NCI-H2029 (cell line): ENCODE results near the gene KLHDC4.
"Not testable (repeated sequence)": the region's sequence is repeated elsewhere in the genome, so short reads cannot be mapped to it uniquely, and the experiment has no call there.

Experiments
- DNase-seq: peaks from one replicate; lab custom pipeline; 2025; lab: John Stamatoyannopoulos, UW

Gene KLHDC4

DNA sequence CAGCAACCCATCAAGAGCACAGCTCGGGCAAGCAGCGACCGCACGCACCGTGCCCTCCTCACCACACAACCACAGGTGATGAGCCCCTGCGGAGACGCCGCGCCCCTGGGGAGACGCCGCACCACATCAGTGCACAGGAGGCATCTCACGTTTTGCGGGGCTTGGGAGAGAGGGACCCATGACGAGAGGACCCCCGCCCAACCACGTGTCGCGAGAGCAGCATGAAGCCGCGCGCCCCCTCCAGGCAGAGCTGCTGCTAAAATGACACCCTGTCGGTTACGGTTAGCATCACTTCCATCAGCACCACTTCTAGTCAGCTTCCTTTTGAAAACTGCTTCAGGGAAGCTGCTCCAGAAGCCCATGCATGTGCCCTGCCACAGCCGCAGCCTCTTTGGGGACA, 45.3 kb downstream of the KLHDC4 start:
- DNase-seq, result no peak

DNA sequence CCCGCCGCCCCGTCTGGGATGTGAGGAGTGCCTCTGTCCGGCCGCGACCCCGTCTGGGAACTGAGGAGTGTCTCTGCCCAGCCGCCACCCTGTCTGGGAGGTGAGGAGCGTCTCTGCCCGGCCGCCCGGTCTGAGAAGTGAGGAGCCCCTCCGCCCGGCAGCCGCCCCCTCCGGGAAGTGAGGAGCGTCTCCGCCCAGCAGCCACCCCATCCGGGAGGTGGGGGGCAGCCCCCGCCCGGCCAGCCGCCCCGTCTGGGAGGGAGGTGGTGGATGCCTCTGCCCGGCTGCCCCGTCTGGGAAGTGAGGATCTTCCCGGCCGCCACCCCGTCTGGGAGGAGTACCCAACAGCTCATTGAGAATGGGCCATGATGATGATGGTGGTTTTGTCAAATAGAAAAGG, 47.0 kb downstream of the KLHDC4 start:
- not testable (repeated sequence) for DNase-seq

DNA sequence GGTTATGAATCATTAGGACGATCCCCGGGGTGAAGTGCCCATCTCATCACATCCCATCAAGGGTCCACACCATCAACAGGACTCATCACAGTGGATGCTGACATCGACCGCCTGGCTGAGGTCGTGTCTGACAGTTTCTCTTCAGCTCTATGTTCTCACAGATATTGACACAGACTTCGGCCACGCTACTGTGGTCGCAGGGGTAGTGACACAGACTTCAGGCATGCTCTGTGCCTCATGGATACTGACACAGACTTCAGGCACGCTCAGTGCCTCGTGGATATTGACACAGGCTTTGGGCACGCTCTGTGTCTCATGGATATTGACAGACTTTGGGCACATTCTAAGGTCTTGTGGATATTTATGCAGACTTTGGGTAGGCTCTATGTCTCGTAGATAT, 50.1 kb downstream of the KLHDC4 start:
- no peak for DNase-seq

DNA sequence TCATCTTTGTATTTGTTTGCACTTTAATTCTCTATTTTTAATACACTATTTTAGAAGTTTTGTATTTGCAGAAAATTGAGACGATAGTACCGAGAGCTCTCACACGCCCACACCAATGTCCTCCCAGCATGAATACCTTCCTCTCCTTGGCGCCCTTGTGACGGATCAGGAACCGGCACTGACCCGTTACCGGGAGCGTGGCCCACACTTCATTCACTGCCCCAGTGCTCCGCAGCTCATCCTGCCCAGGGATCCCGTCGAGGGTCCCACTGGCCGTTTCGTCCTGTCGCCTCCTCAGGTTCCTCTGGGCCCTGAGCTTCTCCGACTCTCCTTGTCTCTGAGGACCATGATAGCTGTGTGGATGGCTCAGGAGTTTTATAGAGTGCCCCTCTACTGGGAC, 50.6 kb downstream of the KLHDC4 start:
- no peak for DNase-seq

DNA sequence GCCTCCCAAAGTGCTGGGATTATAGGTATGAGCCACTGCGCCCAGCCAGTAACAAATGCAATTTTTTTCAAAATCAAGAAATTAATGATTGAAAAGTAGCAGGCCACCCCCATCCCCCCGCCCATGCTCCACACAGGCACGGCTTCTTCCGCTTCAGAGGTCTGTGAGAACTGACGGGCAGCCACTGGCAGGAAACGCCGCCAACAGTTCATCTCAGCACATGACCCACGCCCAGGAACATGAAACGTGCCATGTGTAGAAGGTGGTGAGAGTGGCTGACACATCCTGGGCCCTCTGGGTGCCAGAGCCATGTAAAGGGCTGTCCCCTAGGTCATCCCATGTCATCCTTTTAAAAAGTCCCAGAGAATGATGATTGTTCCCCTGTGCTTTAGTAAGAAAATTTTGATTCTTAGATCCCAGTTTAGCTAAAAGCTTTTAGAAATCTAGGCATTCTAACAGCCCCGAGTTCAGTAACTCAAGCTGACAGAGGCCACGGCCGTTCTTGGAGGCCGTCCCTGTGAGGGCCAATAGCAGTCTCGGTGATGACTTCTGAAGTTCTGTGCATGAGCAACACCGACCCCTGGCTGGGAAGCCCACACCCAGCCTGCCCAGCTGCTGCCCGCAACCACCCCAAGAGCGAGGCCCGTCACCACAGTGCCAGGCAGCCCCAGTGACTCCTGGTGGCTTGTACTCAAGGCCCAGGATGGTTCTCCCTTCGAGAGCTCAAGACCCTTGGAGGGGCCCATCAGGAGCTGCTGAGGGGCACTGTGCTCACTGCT, 52.1 kb downstream of the KLHDC4 start:
- no peak for DNase-seq

DNA sequence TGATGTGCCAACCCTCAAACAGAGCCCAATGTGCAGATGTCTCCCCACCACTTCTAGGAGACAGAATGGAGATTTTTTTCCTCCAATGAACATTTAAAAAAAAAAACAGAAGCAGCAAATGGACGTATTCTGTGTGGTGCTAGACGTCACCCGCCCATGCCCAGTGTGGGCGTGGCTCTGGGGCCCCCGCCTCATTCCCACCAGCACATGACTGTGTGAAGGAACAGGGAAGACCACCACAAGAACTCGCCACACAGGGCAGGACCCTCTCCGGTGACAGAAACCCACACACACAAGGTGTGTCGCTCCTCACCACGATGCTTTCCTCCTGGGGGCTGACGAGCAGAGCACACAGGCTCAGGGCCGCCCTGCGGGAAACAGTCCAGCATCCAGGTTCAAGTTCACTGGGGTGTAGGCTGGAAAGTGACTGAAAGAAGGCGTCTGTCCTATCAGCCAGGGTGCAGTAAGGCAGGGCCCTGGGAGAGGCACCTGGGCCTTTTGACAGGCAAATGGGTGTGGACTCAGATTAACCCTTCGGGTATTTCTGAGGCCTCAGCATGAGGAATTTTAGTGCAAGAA, 53.5 kb downstream of the KLHDC4 start:
- DNase-seq, result no peak

DNA sequence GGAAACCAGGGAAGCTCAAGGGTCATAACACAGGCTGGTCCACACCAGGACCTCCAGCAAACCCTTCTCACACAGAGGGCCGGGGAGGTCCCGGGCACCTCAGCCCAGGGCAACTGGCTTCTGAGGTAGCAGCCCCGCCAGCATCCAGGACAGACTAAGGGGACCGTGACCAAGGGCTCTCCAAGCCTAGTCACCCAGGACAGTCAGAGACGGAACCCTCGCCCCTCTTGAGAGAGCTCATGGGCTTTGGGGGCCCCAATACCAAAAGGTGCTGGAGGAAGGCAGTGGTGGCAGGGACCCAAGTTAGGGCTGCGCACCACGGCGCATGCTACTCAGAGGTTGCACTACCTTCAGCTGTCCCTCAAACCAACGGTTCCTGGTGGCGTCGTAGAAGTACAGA, 54.9 kb downstream of the KLHDC4 start:
- no peak for DNase-seq

DNA sequence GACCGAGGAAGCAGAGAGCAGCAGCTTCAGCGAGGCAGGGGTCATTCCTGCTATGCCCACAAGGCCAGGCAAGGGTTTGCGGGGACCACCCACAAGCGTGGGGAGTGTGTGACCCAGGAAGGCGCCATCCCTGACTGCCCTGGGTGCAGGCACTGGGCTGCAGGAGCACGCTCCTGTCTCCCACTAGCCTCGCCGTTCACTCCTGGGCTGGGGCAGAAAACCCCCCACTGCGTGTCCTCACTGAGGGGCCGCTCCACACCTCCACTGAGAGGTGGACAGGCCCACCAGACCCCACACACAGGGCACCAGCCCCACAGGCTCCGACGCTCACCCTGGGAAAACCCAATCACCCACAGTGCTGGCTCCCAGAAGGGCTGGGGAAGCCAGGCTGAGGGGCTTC, 56.1 kb downstream of the KLHDC4 start:
- no peak for DNase-seq

DNA sequence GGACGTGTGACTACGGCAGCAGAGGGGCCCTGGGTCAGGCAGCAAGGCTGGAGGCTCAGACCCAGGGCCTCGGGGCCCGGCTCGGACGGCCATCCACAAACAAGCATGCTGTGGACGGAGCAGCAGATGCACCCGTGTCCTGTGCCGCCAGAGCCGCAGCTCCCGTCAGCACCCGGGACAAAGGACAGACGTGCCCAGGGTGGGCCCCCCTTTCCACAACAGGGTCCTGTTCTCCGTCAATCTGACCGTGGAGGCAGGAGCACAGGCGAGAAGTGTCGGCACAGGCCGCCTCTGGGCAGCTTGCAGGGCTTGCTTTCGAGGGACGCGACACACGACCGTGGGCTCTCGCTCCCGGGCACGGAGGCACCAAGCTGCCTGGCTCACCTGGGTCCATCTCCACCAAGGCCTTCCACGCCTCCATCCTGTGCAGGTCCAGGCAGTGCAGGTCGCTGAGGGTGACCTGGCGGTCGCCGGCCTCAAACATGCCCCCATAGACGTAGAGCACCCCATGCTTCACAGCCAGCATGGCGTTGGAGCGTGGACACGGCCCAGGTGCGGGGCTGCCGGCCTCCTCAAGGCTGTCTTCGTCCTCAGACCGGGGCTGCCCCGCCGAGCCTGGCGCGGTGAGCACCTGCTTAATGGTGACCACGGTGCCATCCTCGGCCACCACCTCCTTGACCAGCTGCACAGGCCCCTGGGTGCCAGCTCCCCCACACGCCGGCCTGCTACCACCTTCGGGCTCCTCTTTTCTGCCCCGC, 56.7 kb downstream of the KLHDC4 start:
- DNase-seq, result no peak

DNA sequence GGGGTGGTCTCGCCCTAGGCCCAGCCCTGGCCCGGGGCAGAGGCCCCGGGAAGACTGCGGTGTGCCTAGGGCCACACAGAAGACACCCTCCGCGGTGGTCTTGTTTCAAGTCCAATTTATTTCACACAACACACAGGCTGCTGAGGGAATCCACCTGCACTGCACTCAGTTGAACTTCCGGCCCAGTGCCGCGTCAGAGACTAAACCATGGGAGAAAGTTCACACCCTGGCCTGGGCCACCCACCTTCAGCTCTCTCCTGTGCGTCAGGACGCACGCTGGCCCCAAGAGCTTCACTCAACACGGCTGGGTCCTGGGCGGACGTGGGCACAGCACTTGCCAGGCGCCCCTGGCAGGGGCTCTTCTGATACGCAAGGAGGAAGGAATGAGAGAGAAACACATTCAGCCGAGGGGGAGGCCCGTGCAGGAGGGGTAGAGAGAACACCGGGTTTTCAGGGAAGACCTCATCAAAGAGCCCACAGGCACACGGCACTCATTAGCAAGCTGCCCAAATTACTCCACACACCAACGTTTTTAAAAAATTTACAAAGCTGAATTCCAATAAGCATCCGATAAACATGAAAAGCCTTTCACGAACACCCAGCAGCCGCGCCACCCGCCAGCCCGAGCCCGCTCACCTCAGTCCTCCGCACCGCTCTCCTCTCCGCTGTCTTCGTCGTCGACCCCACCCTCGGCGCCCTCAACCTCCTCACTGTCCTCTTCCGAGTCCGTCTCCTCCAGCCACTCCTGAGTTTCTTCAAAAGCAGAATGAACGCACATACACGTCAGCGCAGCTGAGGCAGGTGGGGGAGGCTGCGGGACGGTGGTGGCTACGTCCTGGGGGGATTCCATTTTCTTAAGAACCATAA, 57.8 kb downstream of the KLHDC4 start:
- no peak for DNase-seq

DNA sequence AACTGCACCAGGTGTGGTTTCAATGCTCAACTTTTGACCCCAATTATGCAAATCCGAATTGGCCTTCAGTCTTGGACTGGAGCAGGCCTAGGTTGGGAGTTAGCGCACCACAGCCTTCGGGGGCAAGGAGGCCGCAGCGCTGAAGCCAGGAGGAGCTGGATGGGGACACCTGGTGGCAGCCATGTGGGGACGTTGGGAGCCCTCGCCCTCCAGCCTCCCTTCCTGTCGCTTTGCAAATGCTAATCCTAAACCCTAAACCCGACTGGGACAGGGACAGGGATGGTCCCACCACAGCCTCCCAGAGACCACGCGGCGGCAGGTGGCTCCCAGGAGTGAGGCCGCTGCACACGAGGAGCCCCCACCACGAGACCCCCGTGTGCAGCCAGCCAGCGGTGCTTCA, 58.7 kb downstream of the KLHDC4 start:
- DNase-seq, result no peak

DNA sequence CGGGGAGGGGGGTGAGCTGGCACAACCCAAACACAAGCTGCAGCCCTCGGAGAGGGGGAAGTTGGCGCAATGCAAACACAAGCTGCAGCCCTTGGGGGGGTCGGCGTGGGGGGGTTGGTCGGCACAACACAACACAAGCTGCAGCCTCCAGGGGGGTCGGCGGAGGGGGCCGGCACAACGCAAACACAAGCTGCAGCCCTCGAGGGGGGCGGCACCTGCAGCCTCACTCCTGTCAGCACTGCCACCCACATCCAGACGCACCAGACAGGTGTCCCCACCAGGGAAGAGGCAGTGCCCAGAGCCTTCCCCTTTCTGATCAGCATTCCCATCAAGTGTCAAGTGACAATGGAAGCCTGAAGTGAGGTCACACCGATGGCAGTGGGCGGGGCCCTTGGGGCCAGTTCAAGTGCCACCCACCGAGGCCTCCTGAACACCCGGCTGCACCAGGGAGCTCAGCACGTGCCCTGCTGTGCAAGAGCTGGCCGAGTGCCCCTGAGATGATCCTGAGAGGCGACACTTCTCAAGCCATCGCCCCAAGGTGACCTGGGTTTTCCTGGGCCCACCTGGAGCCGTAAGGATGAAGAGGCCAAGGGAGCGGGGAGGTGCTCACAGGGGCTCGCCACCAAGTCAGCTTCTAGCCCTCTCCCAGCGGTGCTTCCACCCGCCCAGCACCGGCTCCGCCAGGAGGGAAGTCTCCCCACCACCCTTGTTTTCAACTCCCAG, 59.3 kb downstream of the KLHDC4 start:
- DNase-seq, result peak; percentile 89

DNA sequence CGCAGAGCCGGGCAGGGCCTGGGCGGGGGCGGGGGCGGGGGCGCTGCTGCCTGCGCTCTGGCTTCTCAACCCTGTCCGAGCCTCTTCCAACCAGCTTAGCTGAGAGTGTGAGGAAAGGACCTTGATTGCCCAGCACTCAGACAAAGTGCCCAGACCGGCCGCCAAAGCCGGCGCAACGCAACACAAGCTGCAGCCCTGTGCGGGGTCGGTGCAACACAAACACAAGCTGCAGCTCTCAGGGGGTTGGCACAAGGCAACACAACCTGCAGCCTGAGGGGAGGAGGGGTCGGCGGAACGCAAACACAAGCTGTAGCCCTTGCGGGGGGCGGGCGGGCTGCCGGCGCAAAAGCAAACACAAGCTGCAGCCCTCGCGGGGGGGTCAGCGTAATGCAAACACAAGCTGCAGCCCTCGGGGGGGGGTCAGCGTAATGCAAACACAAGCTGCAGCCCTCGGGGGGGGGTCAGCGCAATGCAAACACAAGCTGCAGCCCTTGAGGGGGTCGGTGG, 60.0 kb downstream of the KLHDC4 start:
- peak; percentile 61 for DNase-seq

DNA sequence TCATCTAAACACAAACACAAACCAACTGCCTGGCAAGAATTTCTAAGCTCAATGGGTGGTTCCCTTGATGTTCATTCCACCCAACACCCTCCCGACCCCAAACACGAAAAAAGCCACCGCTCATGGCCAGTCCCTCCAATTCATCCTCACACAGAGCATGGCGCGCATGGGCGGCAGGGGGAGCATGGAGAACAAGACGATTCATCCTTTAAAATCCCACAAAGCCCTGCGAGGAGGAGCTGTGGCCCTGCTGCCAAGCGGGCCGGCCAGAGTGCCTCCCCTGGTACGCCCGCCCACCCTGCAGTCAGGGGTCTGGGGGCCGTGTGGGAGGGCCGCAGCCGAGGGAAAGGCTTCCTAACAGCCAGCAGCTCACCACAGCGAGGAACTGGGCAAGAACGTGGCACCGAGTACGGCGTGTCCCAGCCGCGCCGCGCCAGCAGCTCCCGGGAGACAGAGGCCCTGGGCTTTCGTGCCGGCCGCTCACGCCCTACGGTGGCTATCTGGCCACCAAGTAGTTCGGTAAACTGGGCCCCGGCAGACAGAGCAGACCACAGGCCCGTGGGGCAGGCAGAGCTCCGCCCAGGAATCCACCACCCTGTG, 60.9 kb downstream of the KLHDC4 start:
- no peak for DNase-seq

DNA sequence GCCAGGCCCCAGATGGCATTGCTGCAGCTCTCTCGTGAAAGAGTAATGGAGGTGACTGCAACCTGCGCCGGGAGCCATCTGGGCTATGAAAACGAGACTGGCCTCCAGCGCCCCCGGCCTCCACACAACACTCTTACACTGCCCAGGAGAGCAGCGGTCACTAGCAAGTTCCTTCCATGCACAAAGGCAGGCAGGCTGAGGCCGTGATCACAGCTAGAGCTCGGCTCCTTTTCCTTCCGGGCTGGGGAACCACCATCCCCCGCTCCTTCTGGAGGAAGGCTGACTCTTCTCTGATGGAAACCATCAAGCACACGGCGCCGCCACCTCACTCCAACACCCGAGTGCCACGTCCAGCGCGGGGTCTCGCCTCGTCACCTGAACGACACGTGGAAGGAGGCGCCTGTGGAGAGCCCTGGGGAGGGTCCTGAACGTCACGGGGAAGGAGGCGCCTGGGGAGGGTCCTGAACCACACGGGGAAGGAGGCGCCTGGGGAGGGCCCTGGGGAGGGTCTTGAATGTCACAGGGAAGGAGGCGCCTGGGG, 61.9 kb downstream of the KLHDC4 start:
- DNase-seq, result no peak

DNA sequence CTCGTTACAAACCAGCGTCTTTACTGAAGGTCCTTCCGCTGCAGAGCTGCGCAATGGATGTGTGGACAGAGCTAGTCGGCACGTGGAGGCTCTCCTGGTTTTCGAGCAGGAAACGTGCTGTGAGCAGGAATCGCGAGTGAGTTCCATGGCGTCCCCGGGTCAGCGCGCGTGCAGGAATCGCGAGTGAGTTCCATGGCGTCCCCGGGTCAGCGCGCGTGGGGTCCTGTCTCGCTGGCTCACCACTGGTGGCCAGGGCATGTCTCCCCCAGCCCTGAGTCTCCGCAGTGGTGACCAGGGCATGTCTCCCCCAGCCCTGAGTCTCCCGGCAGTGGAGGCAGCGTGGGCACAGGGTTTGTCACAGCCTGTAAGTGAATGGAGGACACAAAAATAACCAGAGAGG, 62.7 kb downstream of the KLHDC4 start:
- no peak for DNase-seq

DNA sequence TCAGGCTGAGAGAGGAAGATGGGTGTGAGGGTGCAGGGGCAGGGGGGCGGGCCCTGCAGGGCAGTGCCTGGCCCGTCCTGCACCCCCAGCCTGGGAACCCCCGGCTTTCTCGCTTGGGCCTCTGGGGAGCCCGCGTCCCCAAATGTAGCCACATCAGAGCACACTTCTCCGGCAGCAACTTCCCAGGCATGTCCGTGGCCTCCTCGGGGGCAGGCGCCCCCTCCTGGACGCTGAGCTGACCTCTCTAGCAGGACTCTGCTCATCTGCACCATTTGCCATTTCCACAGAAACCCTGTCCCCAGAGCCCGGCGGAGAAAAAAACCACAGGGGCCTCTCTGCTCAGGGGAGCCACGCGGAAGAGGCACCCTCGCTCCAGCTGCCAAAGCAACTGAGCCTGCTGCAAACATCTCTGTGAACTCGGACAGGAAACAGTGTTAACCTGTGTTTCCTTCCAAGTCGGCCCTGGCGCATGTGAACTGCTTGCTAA, 63.4 kb downstream of the KLHDC4 start:
- DNase-seq, result no peak

DNA sequence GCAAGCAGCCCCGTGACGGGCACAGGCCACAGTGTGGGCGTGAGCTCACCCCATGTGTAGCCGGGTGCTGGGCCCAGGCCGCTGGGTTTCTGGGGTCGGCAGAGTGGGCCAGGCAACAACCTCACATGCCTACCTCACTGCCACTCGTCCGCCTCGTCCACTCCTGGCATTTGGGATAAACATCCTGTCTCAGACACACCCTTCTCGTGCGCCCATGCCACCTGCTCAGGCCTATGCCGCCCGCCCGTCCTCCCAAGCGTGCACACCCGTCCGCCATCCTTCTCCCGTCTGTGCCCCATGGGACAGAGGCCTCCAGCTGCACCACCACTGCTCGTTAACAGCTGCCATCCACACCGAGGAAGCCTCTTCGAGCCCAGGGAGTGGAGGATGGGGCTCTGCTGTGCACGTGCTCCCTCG, 64.3 kb downstream of the KLHDC4 start:
- DNase-seq, result no peak

DNA sequence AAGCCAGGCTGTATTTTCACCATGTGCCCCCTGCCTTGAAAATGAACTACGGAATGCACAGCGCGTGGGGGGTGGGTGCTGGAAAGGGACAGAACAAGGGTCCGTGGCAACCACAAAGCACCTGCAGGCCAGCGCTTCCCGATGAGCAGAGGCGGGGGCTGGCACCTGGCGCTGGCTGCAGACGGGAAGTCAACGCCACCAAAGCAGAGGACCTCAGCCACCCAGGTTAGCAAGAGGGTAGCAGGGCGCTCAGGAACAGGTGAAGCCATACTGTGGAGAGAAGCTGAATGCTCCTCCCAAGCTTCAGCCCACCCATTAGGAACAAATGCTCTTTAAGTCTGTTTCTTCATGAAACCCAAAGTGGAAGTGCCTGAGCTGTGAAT, 64.7 kb downstream of the KLHDC4 start:
- DNase-seq, result no peak

DNA sequence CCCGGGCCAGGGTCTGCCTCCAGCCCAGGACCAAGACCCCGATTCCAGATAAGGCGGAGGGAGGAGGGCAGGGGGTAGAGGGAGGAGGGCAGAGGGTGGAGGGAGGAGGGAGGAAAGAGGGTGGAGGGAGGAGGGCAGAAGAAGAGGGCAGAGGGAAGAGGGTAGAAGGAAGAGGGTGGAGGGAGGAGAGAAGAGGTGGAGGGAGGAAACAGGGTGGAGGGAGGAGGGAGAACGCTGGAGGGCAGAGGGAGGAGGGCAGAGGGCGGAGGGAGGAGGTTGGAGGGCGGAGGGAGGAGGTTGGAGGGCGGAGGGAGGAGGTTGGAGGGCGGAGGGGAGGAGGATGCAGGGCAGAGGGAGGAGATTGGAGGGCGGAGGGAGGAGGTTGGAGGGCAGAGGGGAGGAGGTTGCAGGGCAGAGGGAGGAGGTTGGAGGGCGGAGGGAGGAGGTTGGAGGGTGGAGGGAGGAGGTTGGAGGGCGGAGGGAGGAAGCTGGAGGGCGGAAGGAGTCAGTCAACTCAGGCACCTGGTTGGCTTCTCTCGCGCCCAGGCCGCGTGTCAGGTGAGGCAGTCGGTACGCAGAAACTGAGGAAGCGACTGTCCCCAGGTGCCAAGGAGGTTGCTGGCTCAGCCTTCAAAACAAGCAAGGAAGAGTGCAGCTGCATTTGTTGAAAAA, 65.2 kb downstream of the KLHDC4 start:
- no peak for DNase-seq
